ENCODE results near the gene POC5. TPM values are rescaled to one million over a fixed set of nuclear protein-coding genes. Genes with fewer than 3 reads are reported as not detected.

Gene POC5
- total and polyA plus RNA-seq, 2 of the 4 experiments (the other 2 are of a cell fraction): 6.6 to 12.9 TPM

GRCh38 chr5:75685141-75685540 lies 32.1 kb downstream of the POC5 start:
- dilution Hi-C loops (cut with HindIII; ENCODE audit: low sequenced_read_pairs, unreplicated experiment): no loop called here
- intact Hi-C loops (cut with micrococcal nuclease): loop anchor here (10.0 kb wide), 2 partner anchors 320 to 630 kb away; partner anchors contain the start of gene GCNT4
- in situ Hi-C loops (cut with MboI; ENCODE audit: low sequenced_read_pairs): loop anchor here (25.0 kb wide), 1 partner anchor 298 kb away; no protein-coding TSS in a partner anchor

More at GRCh38 chr5:75685141-75685540, 32.1 kb downstream of the POC5 start:
- H4K5ac ChIP-seq (ENCODE audit: low read depth, low read length): no peak overlapping the region
- H2BK15ac ChIP-seq (ENCODE audit: low read depth, low read length): no peak overlapping the region
- no peak overlapping the region for H3K56ac ChIP-seq (ENCODE audit: extremely low read depth, insufficient read depth, low read length)
- ATAC-seq (ENCODE audit: low read depth): no peak
- no peak overlapping the region for H4K8ac ChIP-seq (ENCODE audit: low read depth in 2 of 2, low read length in 2 of 2)
- H4K20me1 ChIP-seq (ENCODE audit: insufficient read depth, low read length): no peaks in the 10 kb centered on the region; the same call in 1 of the 2 replicates
- no peaks in the 10 kb centered on the region for H3K9me1 ChIP-seq (ENCODE audit: insufficient read depth, low read length)
- no TSS peak for BruUV-seq (replicated peaks)
- DNase-seq: no peak
- no peak overlapping the region for H3K4me2 ChIP-seq (ENCODE audit: low read depth, low read length)
- no peak overlapping the region for H4K91ac ChIP-seq (ENCODE audit: insufficient read depth, low read depth, low read length)
- H3K79me1 ChIP-seq (ENCODE audit: low read depth in 1 of 2, low read length in 2 of 2): no peaks in the 10 kb centered on the region
- no peak overlapping the region for H2BK5ac ChIP-seq (ENCODE audit: low read depth, low read length, poor library complexity, severe bottlenecking)
- H3K4ac ChIP-seq (ENCODE audit: low read depth, low read length): no peak overlapping the region
- no peak overlapping the region for H2AK9ac ChIP-seq (replicated peaks; ENCODE audit: low read depth, low read length, poor library complexity)
- ChIA-PET CTCF (interaction anchor here (0.6 kb wide), 1 partner anchor 238 kb away, joined by 7 read pairs; no protein-coding TSS in a partner anchor), POLR2A (ENCODE audit: unreplicated experiment) (no interaction called here)
- no peak overlapping the region for H2BK20ac ChIP-seq (ENCODE audit: low read depth, low read length)
- 80% methylated on average over 1 of the region's 11 CpGs; no CpG with 5 or more reads in 1 of the 2 experiments for WGBS, 2 experiments (ENCODE audit: extremely low coverage in 2 of 2, insufficient read length in 1 of 2)
- no peaks in the 10 kb centered on the region for H3K27me3 ChIP-seq (ENCODE audit: control insufficient read depth, insufficient read depth, low read length)
- no peak overlapping the region for H3K14ac ChIP-seq (replicated peaks; ENCODE audit: low read depth, low read length)
- TF ChIP-seq, protein P1, sequence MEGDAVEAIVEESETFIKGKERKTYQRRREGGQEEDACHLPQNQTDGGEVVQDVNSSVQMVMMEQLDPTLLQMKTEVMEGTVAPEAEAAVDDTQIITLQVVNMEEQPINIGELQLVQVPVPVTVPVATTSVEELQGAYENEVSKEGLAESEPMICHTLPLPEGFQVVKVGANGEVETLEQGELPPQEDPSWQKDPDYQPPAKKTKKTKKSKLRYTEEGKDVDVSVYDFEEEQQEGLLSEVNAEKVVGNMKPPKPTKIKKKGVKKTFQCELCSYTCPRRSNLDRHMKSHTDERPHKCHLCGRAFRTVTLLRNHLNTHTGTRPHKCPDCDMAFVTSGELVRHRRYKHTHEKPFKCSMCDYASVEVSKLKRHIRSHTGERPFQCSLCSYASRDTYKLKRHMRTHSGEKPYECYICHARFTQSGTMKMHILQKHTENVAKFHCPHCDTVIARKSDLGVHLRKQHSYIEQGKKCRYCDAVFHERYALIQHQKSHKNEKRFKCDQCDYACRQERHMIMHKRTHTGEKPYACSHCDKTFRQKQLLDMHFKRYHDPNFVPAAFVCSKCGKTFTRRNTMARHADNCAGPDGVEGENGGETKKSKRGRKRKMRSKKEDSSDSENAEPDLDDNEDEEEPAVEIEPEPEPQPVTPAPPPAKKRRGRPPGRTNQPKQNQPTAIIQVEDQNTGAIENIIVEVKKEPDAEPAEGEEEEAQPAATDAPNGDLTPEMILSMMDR (conservative IDR thresholded peaks at IDR 0.05; ENCODE audit: low read depth, low read length): no peak
- TF ChIP-seq FOS (IDR thresholded peaks at IDR 0.05; ENCODE audit: low read depth, low read length): no peak
- no peak overlapping the region for H3K27ac ChIP-seq (ENCODE audit: insufficient read depth, low read length)
- no peak overlapping the region for H3K4me3 ChIP-seq (ENCODE audit: insufficient read depth, low read depth, low read length)
- H3K9me3 ChIP-seq (ENCODE audit: control insufficient read depth, insufficient read depth, low read length): no peaks in the 10 kb centered on the region
- H3K4me1 ChIP-seq (ENCODE audit: control insufficient read depth, insufficient read depth, low read length): peaks cover 3% of the 10 kb centered on the region
- H3K9ac ChIP-seq (ENCODE audit: low read depth, low read length): no peak overlapping the region
- H2AFZ ChIP-seq (replicated peaks; ENCODE audit: low read length, poor library complexity): no peak overlapping the region
- H3K18ac ChIP-seq (ENCODE audit: low read depth, low read length): no peak overlapping the region
- H2AK5ac ChIP-seq (ENCODE audit: low read depth, low read length): no peak overlapping the region
- no peak overlapping the region for H3K23ac ChIP-seq (ENCODE audit: low read depth, low read length)
- H2BK120ac ChIP-seq (ENCODE audit: low read depth, low read length): no peak overlapping the region
- peaks cover 4% of the 10 kb centered on the region for H3K36me3 ChIP-seq (ENCODE audit: control insufficient read depth, insufficient read depth, low read length)

Data from IMR-90 (cell line).